K562 (cell line): ENCODE results near the gene CC2D1A. TPM values are rescaled to one million over a fixed set of nuclear protein-coding genes. Genes with fewer than 3 reads are reported as not detected.

Experiments
- ATAC-seq: fragments of 200-7000 bp; cut with Tn5 transposase; 3 replicates; pipeline ENCODE4 v1.9.1; 2020; ENCODE audit warnings: moderate library complexity
- BruUV-seq: library from RNA; stranded (reverse); fragments of 400-500 nt; replicated peaks from 2 replicates; lab custom pipeline; 2021; lab: Mats Ljungman, UMichigan
- CTCF ChIA-PET: fragments of 300-600 bp; formaldehyde crosslinking; extraction: SDS; loops from one replicate; lab custom pipeline; 2021; ENCODE audit warnings: low intra/inter-chr PET ratio; lab: Yijun Ruan, JAX
- POLR2A ChIA-PET: fragments of 300-600, 350-650 bp; sonication (Branson Sonifier 250); formaldehyde crosslinking; extraction: SDS; loops from one replicate; lab custom pipeline; 2021; ENCODE audit warnings: antibody characterized with exemption, inconsistent platforms; lab: Yijun Ruan, JAX
- DNase-seq, 4 experiments: peaks; one replicate each; pipeline versions ENCODE4 v3.0.0 to v3.0.0-alpha.2; 2011 to 2018; ENCODE audit warnings: low spot score in 3 of 4, mixed read lengths in 3 of 4; ENCODE audit errors: extremely low read depth in 1 of 4
- FAIRE-seq: peaks from 2 replicates; lab custom pipeline; 2011; peaks lifted over from hg19 to GRCh38; lab: Jason Lieb, UNC
- H2AFZ ChIP-seq: 2 replicates; pipeline ENCODE4 v1.6.0; 2011; ENCODE audit warnings: low read depth, low read length, control low read depth, inconsistent platforms
- H3K27ac ChIP-seq: fragments of 200-600 bp; 3 replicates; pipeline ENCODE4 v1.8.0; 2011; ENCODE audit warnings: low read depth, mild to moderate bottlenecking, control low read depth, inconsistent platforms, low read length, moderate library complexity, mixed read lengths; ENCODE audit errors: extremely low read depth
- H3K27me3 ChIP-seq, 2 experiments: fragments of 300-600 bp in 1 of 2; 2 replicates in 1 of 2; 3 replicates in 1 of 2; pipeline versions ENCODE4 v1.6.0 to v1.8.0; 2011; ENCODE audit warnings: inconsistent platforms in 2 of 2, low read length in 2 of 2, mild to moderate bottlenecking in 1 of 2, mixed read lengths in 1 of 2, moderate library complexity in 1 of 2; ENCODE audit not compliant: control insufficient read depth in 2 of 2, insufficient read depth in 2 of 2
- H3K36me3 ChIP-seq: fragments of 300-600 bp; 3 replicates; pipeline ENCODE4 v1.8.0; 2011; ENCODE audit warnings: mild to moderate bottlenecking, low read length, inconsistent platforms; ENCODE audit not compliant: control insufficient read depth, insufficient read depth
- H3K4me1 ChIP-seq, 2 experiments: fragments of 200-600 bp in 1 of 2; replicated peaks in 1 of 2; 2 replicates in 1 of 2; 3 replicates in 1 of 2; pipeline versions ENCODE4 v1.5.1 to v1.8.0; 2011; ENCODE audit warnings: inconsistent platforms in 2 of 2, low read length in 2 of 2, mild to moderate bottlenecking in 1 of 2, mixed read lengths in 1 of 2, moderate library complexity in 1 of 2; ENCODE audit not compliant: control insufficient read depth in 2 of 2, insufficient read depth in 2 of 2
- H3K4me2 ChIP-seq: 2 replicates; pipeline ENCODE4 v1.6.1; 2011; ENCODE audit warnings: low read length, control low read depth, inconsistent platforms, mixed read lengths; ENCODE audit not compliant: insufficient read depth
- H3K4me3 ChIP-seq: fragments of 200-600 bp; sonication (generic), shearing (Covaris generic); 2 replicates; pipeline ENCODE4 v1.5.1; 2016; ENCODE audit warnings: control low read depth, inconsistent platforms
- H3K79me2 ChIP-seq: fragments of 200-600 bp; 3 replicates; pipeline ENCODE4 v1.8.0; 2011; ENCODE audit warnings: low read length, inconsistent platforms; ENCODE audit not compliant: control insufficient read depth, insufficient read depth
- H3K9ac ChIP-seq, 2 experiments: 2 replicates each; pipeline versions ENCODE4 v1.6.0 to v1.6.1; 2011; ENCODE audit warnings: low read depth in 2 of 2, low read length in 2 of 2, control low read depth in 1 of 2, inconsistent platforms in 1 of 2, mild to moderate bottlenecking in 1 of 2, mixed read lengths in 1 of 2; ENCODE audit not compliant: insufficient read depth in 1 of 2
- H3K9me1 ChIP-seq: one replicate; pipeline ENCODE4 v1.6.0; 2011; ENCODE audit warnings: inconsistent platforms, mild to moderate bottlenecking, low read length, moderate library complexity; ENCODE audit not compliant: control insufficient read depth, insufficient read depth
- H3K9me3 ChIP-seq: replicated peaks from 2 replicates; pipeline ENCODE4 v1.5.1; 2011; ENCODE audit warnings: low read depth, low read length, inconsistent platforms; ENCODE audit not compliant: control insufficient read depth, insufficient read depth
- H4K20me1 ChIP-seq: replicated peaks from 2 replicates; pipeline ENCODE4 v1.6.1; 2011; ENCODE audit warnings: low read length, inconsistent platforms, mixed read lengths; ENCODE audit not compliant: control insufficient read depth, insufficient read depth
- GTF2E2 ChIP-seq: fragments of 200-800 bp; sonication (Bioruptor generic); IDR thresholded peaks from 2 replicates; pipeline ENCODE4 v1.6.1; 2016; ENCODE audit warnings: missing genetic modification characterization, missing compliant biosample characterization
- MAZ ChIP-seq, 2 experiments: fragments of 450-650 bp in 1 of 2; sonication (generic) in 1 of 2; formaldehyde crosslinking; IDR thresholded peaks in 1 of 2; conservative IDR thresholded peaks in 1 of 2; 2 replicates each; pipeline versions ENCODE4 v1.4.0 to v1.5.0; 2020; ENCODE audit warnings: mild to moderate bottlenecking in 1 of 2, missing genetic modification reagents in 1 of 2
- RCOR1 ChIP-seq, 2 experiments: IDR thresholded peaks; 2 replicates each; pipeline ENCODE4 v1.6.1; 2012; ENCODE audit warnings: low read depth in 2 of 2, low read length in 2 of 2, borderline replicate concordance in 1 of 2, improper control_type of control experiment in 1 of 2
- RREB1 ChIP-seq: fragments of 250-450 bp; sonication (Bioruptor Pico); IDR thresholded peaks from 2 replicates; pipeline ENCODE4 v1.4.0; 2020
- ZFP91 ChIP-seq: sonication (generic); formaldehyde crosslinking; IDR thresholded peaks from 2 replicates; pipeline ENCODE4 v1.8.0; 2022; ENCODE audit warnings: mild to moderate bottlenecking, missing genetic modification reagents
- WGBS: fragments of 100-300 bp; shearing (Covaris generic); methylation state at CpG from one replicate; pipeline ENCODE4 v1.1.6; 2016; ENCODE audit warnings: low coverage, mixed read lengths; ENCODE audit not compliant: insufficient coverage; ENCODE audit errors: missing lambda C conversion rate; 5-methylcytosine and 5-hydroxymethylcytosine counted together
- in situ Hi-C: fragments of 300-500 bp; cut with MboI; formaldehyde crosslinking; loops from 4 replicates; pipeline ENCODE4 v1.15.0; 2018; ENCODE audit warnings: inconsistent platforms, mixed read lengths
- intact Hi-C: fragments of 100-400 bp; cut with micrococcal nuclease; formaldehyde crosslinking; loops from 2 replicates; pipeline ENCODE4 v1.14.2; 2022
- polyA plus RNA-seq, 8 experiments: library from polyadenylated mRNA; depleted of rRNA in 4 of 8; stranded (reverse) in 5 of 8; unstranded in 3 of 8; fragments of >200 nt; fragmentation: Nextera tagmentation in 2 of 8; fragmentation: Illumina TruSeq in 1 of 8; extraction: Ambion mirVana in 2 of 8; extraction: Trizol in 1 of 8; gene quantifications; 2 replicates each; pipeline versions ENCODE4 v1.2.1 to v1.2.3, GENCODE V29; 2011 to 2014; ENCODE audit warnings: inconsistent platforms in 1 of 8, missing spikeins in 1 of 8
- total RNA-seq, 7 experiments: library from RNA; depleted of rRNA in 6 of 7; stranded (reverse); fragments of >200 nt in 6 of 7; fragmentation: Illumina TruSeq in 2 of 7; extraction: Trizol in 2 of 7; gene quantifications; 2 replicates each; pipeline versions ENCODE4 v1.2.1 to v1.2.3, GENCODE V29; 2011 to 2021; ENCODE audit warnings: low replicate concordance in 1 of 7

The CC2D1A gene
- total and polyA plus RNA-seq, 9 of the 15 experiments (the other 6 are each of a cell fraction or from before 2014, with no cell fraction given), result 0.32 to 31.0 (median 12.9) TPM

- H2AFZ ChIP-seq, result no peak overlapping the region
- 79% methylated on average over 8 of the region's 8 CpGs for WGBS
Measured at GRCh38 chr19:13957051-13957450, 51.0 kb downstream of the CC2D1A start.

More at GRCh38 chr19:13957051-13957450, 51.0 kb downstream of the CC2D1A start:
- Histone ChIP-seq H3K9me1 (no peaks in the 10 kb centered on the region), H3K27ac (no peak overlapping the region), H3K79me2 (peaks cover 23% of the 10 kb centered on the region), H3K36me3 (peaks cover 81% of the 10 kb centered on the region), H3K4me3 (no peak overlapping the region), H4K20me1 (peaks cover 4% of the 10 kb centered on the region; the same call in 1 of the 2 replicates), H3K4me1 (peaks cover 14 to 75% of the 10 kb centered on the region in 2 experiments; a peak in 4 of 5 replicates), H3K9ac (peak overlapping the region in 1 of 2 experiments; percentile 23; a peak in 1 of 4 replicates), H3K9me3 (no peaks in the 10 kb centered on the region), H3K27me3 (no peaks in the 10 kb centered on the region), H3K4me2 (no peak overlapping the region)
- ATAC-seq (no peak), FAIRE-seq (no peak), DNase-seq (no peak)
- intact Hi-C loops (loop anchor here (10.0 kb wide), 1 partner anchor 78 kb away; the partner anchor contains the start of gene IL27RA), in situ Hi-C loops (no loop called here)
- ChIA-PET POLR2A (no interaction called here), CTCF (no interaction called here)
- no peak for TF ChIP-seq RCOR1 (IDR thresholded peaks at IDR 0.05; ENCODE audit: borderline replicate concordance in 1 of 2, low read depth in 2 of 2, low read length in 2 of 2)
- no peak for TF ChIP-seq ZFP91 (CRISPR knock-in tag)
- no peak for TF ChIP-seq RREB1 (CRISPR knock-in tag)
- TF ChIP-seq MAZ (CRISPR knock-in tag; conservative IDR thresholded peaks at IDR 0.05 in 1 of 2, IDR thresholded peaks at IDR 0.05 in 1 of 2), result no peak
- no peak for TF ChIP-seq GTF2E2 (tag)
- no TSS peak for BruUV-seq
